Keratinocyte (primary cell): ENCODE data around the gene NAB1. TPM values are rescaled to one million over a fixed set of nuclear protein-coding genes. Genes with fewer than 3 reads are reported as not detected.

ENCODE experiments used
- DNase-seq: peaks from one replicate; pipeline ENCODE4 v3.0.0-alpha.2; 2011; ENCODE audit warnings: low read depth, missing footprints, low spot score
- FAIRE-seq: peaks from 2 replicates; lab custom pipeline; 2011; peaks lifted over from hg19 to GRCh38; lab: Jason Lieb, UNC
- H2AFZ ChIP-seq: 2 replicates; pipeline ENCODE4 v1.6.0; 2012; ENCODE audit warnings: low read length, control low read depth, inconsistent platforms; ENCODE audit not compliant: control insufficient read depth
- H3K27ac ChIP-seq: 2 replicates; pipeline ENCODE4 v1.5.1; 2011; ENCODE audit warnings: low read length; ENCODE audit not compliant: control insufficient read depth, insufficient read depth
- H3K27me3 ChIP-seq: 3 replicates; pipeline ENCODE4 v1.6.0; 2011; ENCODE audit warnings: low read length; ENCODE audit not compliant: control insufficient read depth, insufficient read depth; ENCODE audit errors: extremely low read depth
- H3K36me3 ChIP-seq, 2 experiments: 2 replicates in 1 of 2; 3 replicates in 1 of 2; pipeline ENCODE4 v1.5.1; 2011; ENCODE audit warnings: low read length in 2 of 2, mild to moderate bottlenecking in 1 of 2; ENCODE audit not compliant: control insufficient read depth in 2 of 2, insufficient read depth in 2 of 2; ENCODE audit errors: extremely low read depth in 1 of 2
- H3K4me1 ChIP-seq: 3 replicates; pipeline ENCODE4 v1.5.1; 2011; ENCODE audit warnings: low read length; ENCODE audit not compliant: control insufficient read depth, insufficient read depth; ENCODE audit errors: extremely low read depth
- H3K4me2 ChIP-seq: 3 replicates; pipeline ENCODE4 v1.6.0; 2011; ENCODE audit warnings: low read depth, low read length; ENCODE audit not compliant: control insufficient read depth, insufficient read depth; ENCODE audit errors: extremely low read depth
- H3K4me3 ChIP-seq, 3 experiments: fragments of 200-600 bp in 1 of 3; sonication (generic) in 1 of 3; 2 replicates in 2 of 3; 3 replicates in 1 of 3; pipeline ENCODE4 v1.5.1; 2011 to 2016; ENCODE audit warnings: low read length in 3 of 3, mild to moderate bottlenecking in 3 of 3, control low read depth in 2 of 3, inconsistent platforms in 1 of 3, low read depth in 1 of 3, mixed read lengths in 1 of 3, mixed run types in 1 of 3, moderate library complexity in 1 of 3; ENCODE audit not compliant: control insufficient read depth in 2 of 3, insufficient read depth in 2 of 3; ENCODE audit errors: extremely low read depth in 1 of 3
- H3K79me2 ChIP-seq: 2 replicates; pipeline ENCODE4 v1.6.0; 2012; ENCODE audit warnings: low read length; ENCODE audit not compliant: control insufficient read depth, insufficient read depth
- H3K9ac ChIP-seq: 3 replicates; pipeline ENCODE4 v1.6.0; 2011; ENCODE audit warnings: low read length; ENCODE audit not compliant: control insufficient read depth, insufficient read depth; ENCODE audit errors: extremely low read depth
- H3K9me1 ChIP-seq: 3 replicates; pipeline ENCODE4 v1.6.0; 2011; ENCODE audit warnings: low read length; ENCODE audit not compliant: control insufficient read depth, insufficient read depth; ENCODE audit errors: extremely low read depth
- H3K9me3 ChIP-seq: 2 replicates; pipeline ENCODE4 v1.5.1; 2012; ENCODE audit warnings: low read depth, low read length; ENCODE audit not compliant: control insufficient read depth
- H4K20me1 ChIP-seq: 3 replicates; pipeline ENCODE4 v1.6.0; 2011; ENCODE audit warnings: low read length; ENCODE audit not compliant: control insufficient read depth, insufficient read depth; ENCODE audit errors: extremely low read depth
- CTCF ChIP-seq, 3 experiments: IDR thresholded peaks in 1 of 3; conservative IDR thresholded peaks in 1 of 3; optimal IDR thresholded peaks in 1 of 3; 2 replicates in 2 of 3; 3 replicates in 1 of 3; pipeline versions ENCODE3 to v1.5.1; 2011; ENCODE audit warnings: low read length in 3 of 3, mild to moderate bottlenecking in 3 of 3, moderate library complexity in 2 of 3, control low read depth in 1 of 3, inconsistent platforms in 1 of 3; ENCODE audit not compliant: insufficient read depth in 2 of 3; ENCODE audit errors: extremely low read depth in 1 of 3
- EZH2 ChIP-seq: IDR thresholded peaks from one replicate; pipeline ENCODE4 v1.6.1; 2012; ENCODE audit warnings: inconsistent platforms, mild to moderate bottlenecking, low read length, moderate library complexity
- dilution Hi-C: fragments of 300-500 bp; cut with MboI; formaldehyde crosslinking; loops from one replicate; pipeline ENCODE4 v1.7.0; 2020; ENCODE audit warnings: low sequenced_read_pairs; ENCODE audit not compliant: extremely low pct_ligation_motif_present
- polyA plus RNA-seq, 5 experiments: library from polyadenylated mRNA; depleted of rRNA in 3 of 5; stranded (reverse) in 3 of 5; stranded (forward) in 1 of 5; unstranded in 1 of 5; fragments of >200 nt; gene quantifications; 1 replicate in 1 of 5; 2 replicates in 3 of 5; 3 replicates in 1 of 5; pipeline versions ENCODE4 v1.2.1 to v1.2.3, GENCODE V29; 2011 to 2012; ENCODE audit warnings: missing spikeins in 2 of 5, low read depth in 1 of 5, low replicate concordance in 1 of 5

The NAB1 gene
- polyA plus RNA-seq, 1 donor (not counting 4 experiments of a cell fraction or from before 2014, with no cell fraction given): 24.3 TPM

- Histone ChIP-seq H3K27me3 (no peaks in the 10 kb centered on the region), H3K9ac (no peak overlapping the region), H3K36me3 (no peaks in the 10 kb centered on the region), H3K4me1 (peaks cover 38% of the 10 kb centered on the region), H3K4me3 (peak overlapping the region in 1 of 3 experiments; percentile 33), H3K9me1 (no peaks in the 10 kb centered on the region), H2AFZ (no peak overlapping the region), H3K4me2 (peak overlapping the region; percentile 63), H4K20me1 (no peaks in the 10 kb centered on the region), H3K9me3 (no peaks in the 10 kb centered on the region), H3K79me2 (no peaks in the 10 kb centered on the region), H3K27ac (no peak overlapping the region)
- dilution Hi-C loops: no loop called here
- FAIRE-seq (peak; percentile 57), DNase-seq (no peak)
- TF ChIP-seq CTCF (optimal IDR thresholded peaks at IDR 0.05 in 1 of 3, IDR thresholded peaks at IDR 0.05 in 1 of 3, conservative IDR thresholded peaks at IDR 0.05 in 1 of 3; ENCODE audit: extremely low read depth in 1 of 3, insufficient read depth in 2 of 3, low read length in 3 of 3): no peak
These were observed 74.0 kb downstream of the NAB1 start for GRCh38 chr2:190722835-190723234.

GRCh38 chr2:190723397-190724090, 74.7 kb downstream of the NAB1 start:
- FAIRE-seq (peak; percentile 51), DNase-seq (no peak)
- Histone ChIP-seq H3K79me2 (no peaks in the 10 kb centered on the region), H3K4me3 (no peak overlapping the region), H3K27ac (no peak overlapping the region), H3K9me1 (no peaks in the 10 kb centered on the region), H3K27me3 (no peaks in the 10 kb centered on the region), H3K4me1 (peaks cover 31% of the 10 kb centered on the region), H3K36me3 (no peaks in the 10 kb centered on the region), H3K4me2 (no peak overlapping the region), H3K9ac (no peak overlapping the region), H3K9me3 (no peaks in the 10 kb centered on the region), H2AFZ (no peak overlapping the region), H4K20me1 (no peaks in the 10 kb centered on the region)
- TF ChIP-seq CTCF (optimal IDR thresholded peaks at IDR 0.05 in 1 of 3, IDR thresholded peaks at IDR 0.05 in 1 of 3, conservative IDR thresholded peaks at IDR 0.05 in 1 of 3; ENCODE audit: extremely low read depth in 1 of 3, insufficient read depth in 2 of 3, low read length in 3 of 3) (no peak), EZH2 (no peak)
- dilution Hi-C loops: no loop called here
